ENCODE data around the gene ARMC9.

The ARMC9 gene

GRCh38 chr2:231292472-231293134 is 94.2 kb downstream of the ARMC9 start:
- Histone ChIP-seq H3K4me1 (ENCODE audit: control insufficient read depth, insufficient read depth, low read length) (no peaks in the 10 kb centered on the region), H3K9me3 (ENCODE audit: control insufficient read depth, insufficient read depth, low read depth, low read length) (no peaks in the 10 kb centered on the region), H3K27ac (ENCODE audit: extremely low read depth, low read depth, low read length) (no peak overlapping the region), H3K4me3 (ENCODE audit: low read depth, low read length) (no peak overlapping the region), H3K36me3 (ENCODE audit: control insufficient read depth in 2 of 2, insufficient read depth in 1 of 2, low read length in 2 of 2) (peaks cover 0 to 22% of the 10 kb centered on the region in 2 experiments; a peak in 1 of 3 replicates)
- POLR2A ChIA-PET = no interaction called here
- TF ChIP-seq ZNF302 (tag by site-specific recombination; IDR thresholded peaks at IDR 0.05; ENCODE audit: low read depth) (no peak), ZBTB11 (tag by site-specific recombination; conservative IDR thresholded peaks at IDR 0.05; ENCODE audit: low read depth) (no peak)
- CTCF ChIA-PET = interaction anchor here (0.6 to 1.6 kb wide), 3 partner anchors 111 to 386 kb away, joined by 3 to 4 read pairs (median 3); no protein-coding TSS in a partner anchor

DNA sequence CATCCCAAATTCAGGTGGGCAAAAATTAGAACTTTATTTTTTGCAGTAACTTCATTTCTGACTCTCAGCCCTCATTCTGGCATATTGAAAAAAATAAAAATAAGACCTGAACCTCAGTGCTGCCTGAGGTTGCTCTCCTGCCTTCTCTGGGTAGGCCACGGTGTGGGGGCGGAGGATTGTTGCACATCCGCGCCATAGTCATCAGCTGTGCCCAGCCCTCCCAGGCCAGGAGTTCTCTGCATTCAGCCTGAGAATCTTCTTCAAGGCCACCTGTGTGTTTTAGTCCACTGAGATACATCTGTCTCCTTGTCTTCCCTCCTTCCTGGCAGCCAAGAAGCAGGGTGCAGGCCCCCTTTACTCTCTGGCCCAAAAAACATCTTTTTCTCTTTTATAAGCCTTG is 94.7 kb downstream of the ARMC9 start:
- Histone ChIP-seq H3K4me3 (ENCODE audit: low read depth, low read length) (no peak overlapping the region), H3K9me3 (ENCODE audit: control insufficient read depth, insufficient read depth, low read depth, low read length) (no peaks in the 10 kb centered on the region), H3K36me3 (ENCODE audit: control insufficient read depth in 2 of 2, insufficient read depth in 1 of 2, low read length in 2 of 2) (peaks cover 0 to 22% of the 10 kb centered on the region in 2 experiments; a peak in 1 of 3 replicates), H3K27ac (ENCODE audit: extremely low read depth, low read depth, low read length) (no peak overlapping the region), H3K4me1 (ENCODE audit: control insufficient read depth, insufficient read depth, low read length) (no peaks in the 10 kb centered on the region)
- ChIA-PET POLR2A (no interaction called here), CTCF (interaction anchor here (1.0 kb wide), 1 partner anchor 120 kb away, joined by 3 read pairs; no protein-coding TSS in a partner anchor)
- TF ChIP-seq ZNF76 (tag by site-specific recombination; IDR thresholded peaks at IDR 0.05; ENCODE audit: borderline replicate concordance, low read depth) (no peak), ZXDB (tag by site-specific recombination; IDR thresholded peaks at IDR 0.05) (no peak), ZNF423 (tag by site-specific recombination; IDR thresholded peaks at IDR 0.05) (no peak), ZNF792 (tag by site-specific recombination; IDR thresholded peaks at IDR 0.05) (no peak), ZNF169 (tag by site-specific recombination; IDR thresholded peaks at IDR 0.05) (no peak), GLIS2 (tag by site-specific recombination; IDR thresholded peaks at IDR 0.05) (no peak), ZNF394 (tag by site-specific recombination; IDR thresholded peaks at IDR 0.05; ENCODE audit: borderline replicate concordance) (no peak), GLI4 (tag by site-specific recombination; IDR thresholded peaks at IDR 0.05) (no peak), TCF7L2 (IDR thresholded peaks at IDR 0.05; ENCODE audit: borderline replicate concordance, low read depth, low read length) (no peak), ZNF10 (tag by site-specific recombination; IDR thresholded peaks at IDR 0.05) (no peak)

GRCh38 chr2:231294116-231294515 is 95.7 kb downstream of the ARMC9 start:
- CTCF ChIA-PET = interaction anchor here (0.7 to 1.0 kb wide), 2 partner anchors 30 to 113 kb away, joined by 3 read pairs; no protein-coding TSS in a partner anchor
- POLR2A ChIA-PET = no interaction called here
- Histone ChIP-seq H3K27ac (ENCODE audit: extremely low read depth, low read depth, low read length) (no peak overlapping the region), H3K36me3 (ENCODE audit: control insufficient read depth in 2 of 2, insufficient read depth in 1 of 2, low read length in 2 of 2) (peaks cover 0 to 22% of the 10 kb centered on the region in 2 experiments; a peak in 1 of 3 replicates), H3K4me3 (ENCODE audit: low read depth, low read length) (no peak overlapping the region), H3K4me1 (ENCODE audit: control insufficient read depth, insufficient read depth, low read length) (no peaks in the 10 kb centered on the region), H3K9me3 (ENCODE audit: control insufficient read depth, insufficient read depth, low read depth, low read length) (no peaks in the 10 kb centered on the region)
- TF ChIP-seq KLF1 (tag by site-specific recombination; IDR thresholded peaks at IDR 0.05) (no peak), ZNF501 (tag by site-specific recombination; IDR thresholded peaks at IDR 0.05) (no peak), SETDB1 (IDR thresholded peaks at IDR 0.05; ENCODE audit: insufficient read length, low read length) (no peak), ZNF112 (tag by site-specific recombination; IDR thresholded peaks at IDR 0.05) (no peak), ZFP3 (tag by site-specific recombination; IDR thresholded peaks at IDR 0.05; ENCODE audit: low read depth) (no peak), ZXDB (tag by site-specific recombination; IDR thresholded peaks at IDR 0.05) (no peak), INSM2 (tag by site-specific recombination; IDR thresholded peaks at IDR 0.05) (no peak), AEBP2 (tag by site-specific recombination; IDR thresholded peaks at IDR 0.05; ENCODE audit: borderline replicate concordance) (no peak)
- TF ChIP-seq, protein P1, sequence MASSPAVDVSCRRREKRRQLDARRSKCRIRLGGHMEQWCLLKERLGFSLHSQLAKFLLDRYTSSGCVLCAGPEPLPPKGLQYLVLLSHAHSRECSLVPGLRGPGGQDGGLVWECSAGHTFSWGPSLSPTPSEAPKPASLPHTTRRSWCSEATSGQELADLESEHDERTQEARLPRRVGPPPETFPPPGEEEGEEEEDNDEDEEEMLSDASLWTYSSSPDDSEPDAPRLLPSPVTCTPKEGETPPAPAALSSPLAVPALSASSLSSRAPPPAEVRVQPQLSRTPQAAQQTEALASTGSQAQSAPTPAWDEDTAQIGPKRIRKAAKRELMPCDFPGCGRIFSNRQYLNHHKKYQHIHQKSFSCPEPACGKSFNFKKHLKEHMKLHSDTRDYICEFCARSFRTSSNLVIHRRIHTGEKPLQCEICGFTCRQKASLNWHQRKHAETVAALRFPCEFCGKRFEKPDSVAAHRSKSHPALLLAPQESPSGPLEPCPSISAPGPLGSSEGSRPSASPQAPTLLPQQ (tag by site-specific recombination; IDR thresholded peaks at IDR 0.05) = no peak
- TF ChIP-seq, protein P2, sequence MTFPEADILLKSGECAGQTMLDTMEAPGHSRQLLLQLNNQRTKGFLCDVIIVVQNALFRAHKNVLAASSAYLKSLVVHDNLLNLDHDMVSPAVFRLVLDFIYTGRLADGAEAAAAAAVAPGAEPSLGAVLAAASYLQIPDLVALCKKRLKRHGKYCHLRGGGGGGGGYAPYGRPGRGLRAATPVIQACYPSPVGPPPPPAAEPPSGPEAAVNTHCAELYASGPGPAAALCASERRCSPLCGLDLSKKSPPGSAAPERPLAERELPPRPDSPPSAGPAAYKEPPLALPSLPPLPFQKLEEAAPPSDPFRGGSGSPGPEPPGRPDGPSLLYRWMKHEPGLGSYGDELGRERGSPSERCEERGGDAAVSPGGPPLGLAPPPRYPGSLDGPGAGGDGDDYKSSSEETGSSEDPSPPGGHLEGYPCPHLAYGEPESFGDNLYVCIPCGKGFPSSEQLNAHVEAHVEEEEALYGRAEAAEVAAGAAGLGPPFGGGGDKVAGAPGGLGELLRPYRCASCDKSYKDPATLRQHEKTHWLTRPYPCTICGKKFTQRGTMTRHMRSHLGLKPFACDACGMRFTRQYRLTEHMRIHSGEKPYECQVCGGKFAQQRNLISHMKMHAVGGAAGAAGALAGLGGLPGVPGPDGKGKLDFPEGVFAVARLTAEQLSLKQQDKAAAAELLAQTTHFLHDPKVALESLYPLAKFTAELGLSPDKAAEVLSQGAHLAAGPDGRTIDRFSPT (tag by site-specific recombination; IDR thresholded peaks at IDR 0.05) = no peak
